ENCODE results near the gene TMEM273. TPM values are rescaled to one million over a fixed set of nuclear protein-coding genes. Genes with fewer than 3 reads are reported as not detected.

The TMEM273 gene
- total RNA-seq, 2 donors from 2014 or later: 13.2 to 86.0 TPM

DNA sequence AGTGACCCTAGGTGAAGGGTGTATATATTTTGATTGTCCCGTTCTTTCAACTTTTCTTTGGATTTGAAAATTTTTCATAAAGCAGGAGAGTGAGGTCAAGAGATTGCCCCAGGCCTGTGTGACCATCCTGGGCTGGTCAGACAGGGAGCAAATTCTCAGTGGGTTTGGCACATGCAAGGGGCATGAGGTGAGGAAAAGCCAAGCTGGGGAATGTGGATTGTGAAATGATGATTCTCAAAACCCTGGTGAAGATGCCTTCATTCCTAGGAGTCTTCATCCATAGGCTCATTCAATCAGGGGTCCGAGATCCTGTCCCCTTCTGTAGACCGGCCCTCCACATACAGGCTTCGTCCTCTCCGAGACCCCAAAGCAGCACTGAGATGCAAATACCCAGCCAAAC lies 27.4 kb downstream of the TMEM273 start:
- ATAC-seq (no peak), DNase-seq (ENCODE audit: low spot score) (no peak)
- no peaks in the 10 kb centered on the region for H3K9me3 Mint-ChIP-seq
- H3K4me3 Mint-ChIP-seq: no peak overlapping the region
- H3K36me3 Mint-ChIP-seq: peaks cover 31% of the 10 kb centered on the region
- H3K27ac Mint-ChIP-seq: no peak overlapping the region
- peaks cover 35 to 49% of the 10 kb centered on the region in 2 donors for H3K4me1 Mint-ChIP-seq (ENCODE audit: low read depth in 2 of 2)
- no peaks in the 10 kb centered on the region for H3K27me3 Mint-ChIP-seq

GRCh38 chr10:49160110-49160509 lies 28.1 kb downstream of the TMEM273 start:
- Mint-ChIP-seq H3K4me1 (ENCODE audit: low read depth in 2 of 2) (peaks cover 35 to 49% of the 10 kb centered on the region in 2 donors), H3K36me3 (peaks cover 35% of the 10 kb centered on the region), H3K9me3 (no peaks in the 10 kb centered on the region), H3K27ac (peak overlapping the region in 1 of 2 donors; percentile 33), H3K27me3 (no peaks in the 10 kb centered on the region), H3K4me3 (no peak overlapping the region)
- no peak for DNase-seq (ENCODE audit: low spot score)
- ATAC-seq: no peak

GRCh38 chr10:49158915-49159314 lies 29.3 kb downstream of the TMEM273 start:
- H3K4me1 Mint-ChIP-seq (ENCODE audit: low read depth in 2 of 2): peaks cover 26 to 37% of the 10 kb centered on the region in 2 donors
- H3K36me3 Mint-ChIP-seq: peaks cover 27% of the 10 kb centered on the region
- no peaks in the 10 kb centered on the region for H3K9me3 Mint-ChIP-seq
- peak overlapping the region in 1 of 2 donors; percentile 33 for H3K27ac Mint-ChIP-seq
- no peak for DNase-seq (ENCODE audit: low spot score)
- H3K27me3 Mint-ChIP-seq: no peaks in the 10 kb centered on the region
- no peak for ATAC-seq
- no peak overlapping the region for H3K4me3 Mint-ChIP-seq

DNA sequence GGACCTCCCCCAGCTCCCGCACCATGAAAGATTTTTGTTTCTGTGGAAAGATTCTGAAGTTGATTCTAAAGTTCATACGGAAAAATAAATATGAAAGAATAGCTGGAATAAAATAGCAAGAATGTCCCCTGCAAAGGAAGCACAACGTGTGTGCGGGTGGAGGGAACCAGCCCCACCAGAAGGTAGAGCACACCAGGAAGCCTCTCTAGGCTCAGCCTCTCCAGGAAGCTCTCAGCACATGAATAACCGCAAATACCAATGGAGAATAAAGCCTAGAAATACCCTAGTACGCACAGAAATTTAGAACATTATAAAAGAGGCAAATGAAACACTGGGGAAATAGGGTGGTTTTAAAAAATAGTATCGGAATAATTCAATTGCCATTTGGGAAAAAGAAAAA lies 29.8 kb downstream of the TMEM273 start:
- Mint-ChIP-seq H3K4me3 (no peak overlapping the region), H3K9me3 (no peaks in the 10 kb centered on the region), H3K36me3 (peaks cover 27% of the 10 kb centered on the region), H3K4me1 (ENCODE audit: low read depth in 2 of 2) (peaks cover 26 to 37% of the 10 kb centered on the region in 2 donors), H3K27ac (no peak overlapping the region), H3K27me3 (no peaks in the 10 kb centered on the region)
- no peak for DNase-seq (ENCODE audit: low spot score)
- ATAC-seq: no peak

DNA sequence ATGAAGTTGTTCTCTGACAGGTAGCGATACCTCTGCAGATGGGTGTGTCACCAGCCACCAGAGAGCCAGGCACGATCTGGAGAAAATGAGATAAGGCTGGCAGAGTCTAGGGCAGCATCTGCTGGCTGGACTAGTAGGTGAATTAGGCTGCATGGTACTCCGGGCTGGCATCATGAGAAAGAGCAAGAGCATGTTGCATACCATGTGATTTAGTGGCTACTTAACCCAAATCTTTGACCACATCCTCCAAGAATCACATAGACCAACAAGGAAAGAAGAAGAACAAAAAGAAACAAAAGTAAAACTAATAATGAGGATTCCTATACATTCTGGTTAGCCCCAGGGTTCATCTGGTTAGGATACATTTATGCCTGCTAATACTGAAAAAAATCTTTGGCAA lies 31.0 kb downstream of the TMEM273 start:
- ATAC-seq (peak; percentile 77 to 80), DNase-seq (ENCODE audit: low spot score) (no peak)
- peaks cover 26 to 37% of the 10 kb centered on the region in 2 donors for H3K4me1 Mint-ChIP-seq (ENCODE audit: low read depth in 2 of 2)
- peaks cover 27% of the 10 kb centered on the region for H3K36me3 Mint-ChIP-seq
- H3K4me3 Mint-ChIP-seq: peak overlapping the region; percentile 59
- no peaks in the 10 kb centered on the region for H3K9me3 Mint-ChIP-seq
- peak overlapping the region; percentile 63 to 68 for H3K27ac Mint-ChIP-seq
- no peaks in the 10 kb centered on the region for H3K27me3 Mint-ChIP-seq

- no peak overlapping the region for H3K27ac Mint-ChIP-seq
- DNase-seq (ENCODE audit: low spot score) (no peak), ATAC-seq (no peak)
- no peaks in the 10 kb centered on the region for H3K27me3 Mint-ChIP-seq
- peaks cover 37 to 43% of the 10 kb centered on the region in 2 donors for H3K4me1 Mint-ChIP-seq (ENCODE audit: low read depth in 2 of 2)
- no peaks in the 10 kb centered on the region for H3K9me3 Mint-ChIP-seq
- peaks cover 27% of the 10 kb centered on the region for H3K36me3 Mint-ChIP-seq
- H3K4me3 Mint-ChIP-seq: no peak overlapping the region
Observed at GRCh38 chr10:49154641-49155040, 33.5 kb downstream of the TMEM273 start.

- ATAC-seq: no peak
- Mint-ChIP-seq H3K4me3 (no peak overlapping the region), H3K27ac (no peak overlapping the region), H3K27me3 (no peaks in the 10 kb centered on the region), H3K36me3 (peaks cover 22% of the 10 kb centered on the region), H3K9me3 (no peaks in the 10 kb centered on the region), H3K4me1 (ENCODE audit: low read depth in 2 of 2) (peaks cover 37 to 41% of the 10 kb centered on the region in 2 donors)
- no peak for DNase-seq (ENCODE audit: low spot score)
Observed at GRCh38 chr10:49153971-49154370, 34.2 kb downstream of the TMEM273 start.

DNA sequence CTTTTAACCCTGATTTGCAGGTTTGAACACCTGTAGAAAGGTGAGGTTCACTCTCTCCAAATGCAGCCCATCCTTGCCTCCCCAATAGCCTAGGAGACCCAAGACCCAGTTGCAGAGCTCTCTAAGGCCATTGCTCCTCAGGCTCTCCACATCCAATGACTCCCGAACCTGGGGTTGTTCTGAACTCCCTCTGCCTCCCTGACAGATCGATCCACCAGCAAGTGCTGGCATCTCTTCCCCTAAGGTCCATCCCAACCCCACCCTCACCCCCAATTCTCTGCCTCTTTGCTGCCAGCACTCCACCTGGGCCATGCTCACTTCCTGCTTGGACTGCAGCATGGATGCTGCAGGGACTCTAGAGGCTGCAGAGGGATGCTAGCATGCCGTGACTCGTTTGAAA lies 35.1 kb downstream of the TMEM273 start:
- H3K4me3 Mint-ChIP-seq: no peak overlapping the region
- no peaks in the 10 kb centered on the region for H3K27me3 Mint-ChIP-seq
- no peak overlapping the region for H3K27ac Mint-ChIP-seq
- peaks cover 27% of the 10 kb centered on the region for H3K36me3 Mint-ChIP-seq
- peaks cover 34 to 41% of the 10 kb centered on the region in 2 donors for H3K4me1 Mint-ChIP-seq (ENCODE audit: low read depth in 2 of 2)
- peaks cover 4% of the 10 kb centered on the region for H3K9me3 Mint-ChIP-seq
- ATAC-seq: no peak
- DNase-seq (ENCODE audit: low spot score): no peak

- Mint-ChIP-seq H3K27ac (no peak overlapping the region), H3K4me1 (ENCODE audit: low read depth in 2 of 2) (peaks cover 32 to 38% of the 10 kb centered on the region in 2 donors), H3K27me3 (no peaks in the 10 kb centered on the region), H3K4me3 (no peak overlapping the region), H3K36me3 (peaks cover 29% of the 10 kb centered on the region), H3K9me3 (peaks cover 4% of the 10 kb centered on the region)
- DNase-seq (ENCODE audit: low spot score): no peak
- ATAC-seq: no peak
Observed at GRCh38 chr10:49152663-49153062, 35.5 kb downstream of the TMEM273 start.

GRCh38 chr10:49152037-49152436 lies 36.2 kb downstream of the TMEM273 start:
- H3K4me1 Mint-ChIP-seq (ENCODE audit: low read depth in 2 of 2): peaks cover 25 to 32% of the 10 kb centered on the region in 2 donors
- peak; percentile 57 to 82 for ATAC-seq
- H3K36me3 Mint-ChIP-seq: peaks cover 24% of the 10 kb centered on the region
- peaks cover 4% of the 10 kb centered on the region for H3K9me3 Mint-ChIP-seq
- no peak overlapping the region for H3K4me3 Mint-ChIP-seq
- H3K27ac Mint-ChIP-seq: no peak overlapping the region
- no peak for DNase-seq (ENCODE audit: low spot score)
- H3K27me3 Mint-ChIP-seq: no peaks in the 10 kb centered on the region

DNA sequence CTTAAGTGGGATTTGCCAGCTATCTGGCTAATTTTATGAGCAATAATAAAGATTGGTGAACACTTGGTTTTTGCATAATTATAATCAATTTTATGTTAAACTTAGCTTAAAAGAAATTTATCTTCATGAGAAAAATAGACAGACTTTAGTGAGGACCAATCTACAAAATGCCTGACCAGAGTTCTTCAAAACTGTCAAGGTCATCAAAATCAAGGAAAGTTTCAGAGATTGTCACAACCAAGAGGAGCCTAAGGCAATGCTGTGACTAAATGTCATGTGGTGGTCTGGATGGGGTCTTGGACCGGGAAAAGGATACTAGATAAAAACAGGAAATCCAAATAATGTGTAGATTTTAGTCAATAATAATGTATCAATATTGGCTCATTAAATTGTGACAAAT lies 36.7 kb downstream of the TMEM273 start:
- Mint-ChIP-seq H3K27ac (no peak overlapping the region), H3K4me1 (ENCODE audit: low read depth in 2 of 2) (peaks cover 20 to 26% of the 10 kb centered on the region in 2 donors), H3K4me3 (no peak overlapping the region), H3K36me3 (peaks cover 21% of the 10 kb centered on the region), H3K9me3 (peaks cover 4% of the 10 kb centered on the region), H3K27me3 (no peaks in the 10 kb centered on the region)
- ATAC-seq: no peak
- DNase-seq (ENCODE audit: low spot score): no peak

DNA sequence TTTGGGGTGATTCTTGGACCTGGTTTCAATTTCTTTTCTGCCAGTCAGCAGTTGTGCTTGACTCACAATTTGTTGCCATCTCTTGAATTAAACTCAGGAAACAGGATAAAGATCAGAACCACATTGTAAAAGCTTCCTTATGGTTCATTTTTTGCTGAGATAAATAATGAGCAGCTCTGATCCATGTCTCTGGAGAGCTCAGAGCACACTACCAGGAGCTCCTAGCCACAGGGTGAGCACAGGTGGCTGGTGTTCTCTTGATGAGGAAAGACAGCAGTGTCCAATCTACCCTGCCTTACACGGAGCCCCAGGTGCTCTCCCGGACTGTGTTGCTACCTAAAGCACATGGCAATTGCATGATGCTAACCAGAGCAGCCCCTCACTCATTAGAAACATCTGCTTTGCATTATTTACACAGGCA lies 37.2 kb downstream of the TMEM273 start:
- peaks cover 17 to 22% of the 10 kb centered on the region in 2 donors for H3K4me1 Mint-ChIP-seq (ENCODE audit: low read depth in 2 of 2)
- DNase-seq (ENCODE audit: low spot score) (no peak), ATAC-seq (no peak)
- peaks cover 4% of the 10 kb centered on the region for H3K9me3 Mint-ChIP-seq
- no peak overlapping the region for H3K4me3 Mint-ChIP-seq
- H3K27me3 Mint-ChIP-seq: peaks cover 0 to under 1% of the 10 kb centered on the region in 2 donors
- no peak overlapping the region for H3K27ac Mint-ChIP-seq
- H3K36me3 Mint-ChIP-seq: peaks cover 16% of the 10 kb centered on the region

DNA sequence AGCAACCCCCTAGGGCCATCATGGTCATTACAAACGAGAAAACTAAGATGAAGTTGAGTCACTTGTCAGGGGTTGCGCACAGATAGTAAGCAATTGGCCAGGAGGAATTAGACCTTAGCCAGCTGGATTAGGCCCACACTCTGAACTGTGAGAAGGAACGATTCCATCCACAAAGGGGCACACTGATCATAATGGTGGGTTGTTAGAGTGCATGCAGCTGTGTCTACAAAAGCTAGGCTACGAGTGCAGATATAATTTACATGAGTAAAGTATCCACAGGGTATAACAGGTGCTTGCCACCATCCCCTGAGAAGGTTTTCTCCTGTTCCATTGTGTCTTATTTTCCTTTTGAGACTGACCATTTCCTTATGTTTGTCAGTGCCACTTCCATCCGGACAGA lies 37.8 kb downstream of the TMEM273 start:
- H3K27ac Mint-ChIP-seq: no peak overlapping the region
- peaks cover 4% of the 10 kb centered on the region for H3K9me3 Mint-ChIP-seq
- peaks cover 17 to 19% of the 10 kb centered on the region in 2 donors for H3K4me1 Mint-ChIP-seq (ENCODE audit: low read depth in 2 of 2)
- DNase-seq (ENCODE audit: low spot score) (no peak), ATAC-seq (no peak)
- H3K36me3 Mint-ChIP-seq: peaks cover 10% of the 10 kb centered on the region
- H3K4me3 Mint-ChIP-seq: no peak overlapping the region
- H3K27me3 Mint-ChIP-seq: peaks cover 0 to 2% of the 10 kb centered on the region in 2 donors

DNA sequence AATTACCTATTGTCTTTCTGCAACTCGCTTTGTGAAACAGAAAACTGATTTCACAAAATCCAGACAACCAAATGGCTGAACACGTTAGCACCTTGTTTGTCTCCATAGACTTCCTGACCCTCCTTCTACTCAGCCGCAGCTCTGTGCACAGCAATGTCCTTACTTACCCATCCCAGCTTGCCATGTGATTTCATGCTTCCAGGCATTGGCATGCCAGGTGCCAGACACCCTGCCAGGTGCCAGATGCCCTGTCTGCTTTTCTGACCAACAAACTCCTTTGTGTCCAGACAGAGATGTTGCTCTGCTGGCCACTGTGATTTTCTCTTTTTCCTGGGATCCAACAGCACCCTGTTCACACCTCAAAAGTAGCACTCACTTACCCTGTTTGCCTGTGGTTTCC lies 38.3 kb downstream of the TMEM273 start:
- peaks cover 4% of the 10 kb centered on the region for H3K9me3 Mint-ChIP-seq
- peaks cover 0 to 2% of the 10 kb centered on the region in 2 donors for H3K27me3 Mint-ChIP-seq
- no peak overlapping the region for H3K4me3 Mint-ChIP-seq
- no peak overlapping the region for H3K27ac Mint-ChIP-seq
- DNase-seq (ENCODE audit: low spot score) (no peak), ATAC-seq (no peak)
- H3K4me1 Mint-ChIP-seq (ENCODE audit: low read depth in 2 of 2): peaks cover 17 to 19% of the 10 kb centered on the region in 2 donors
- H3K36me3 Mint-ChIP-seq: peaks cover 9% of the 10 kb centered on the region

Measured in natural killer cell treated with Interleukin-12 subunit alpha and Interleukin-12 subunit beta and Interleukin-15 and Interleukin-18, amount 100 ng/mL, for 72 hours (primary cell).